GM19193 (cell line): Measurements from ENCODE around the gene TMCO1.

Experiments used
- POLR2A ChIP-seq: IDR thresholded peaks from 4 replicates; pipeline ENCODE4 v1.6.1; 2011; ENCODE audit not compliant: insufficient read depth, insufficient read length; ENCODE audit errors: extremely low read depth

TMCO1 gene

DNA sequence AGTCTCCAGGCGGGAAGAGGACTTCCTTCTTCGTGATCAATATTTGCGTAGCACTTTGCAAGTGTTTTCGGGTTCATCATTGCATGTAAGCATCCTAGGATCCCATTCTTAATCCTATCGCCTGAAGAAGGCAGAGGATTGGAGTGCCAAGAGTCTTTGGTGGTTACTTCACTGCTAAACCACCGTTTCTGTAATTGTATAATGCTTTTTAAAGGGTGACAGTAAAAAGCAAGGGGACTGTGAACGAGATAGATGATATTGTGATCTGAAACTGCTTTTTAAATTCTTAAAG lies 70.0 kb downstream of the TMCO1 start:
- TF ChIP-seq POLR2A = no peak

GRCh38 chr1:165697881-165698760 lies 70.5 kb downstream of the TMCO1 start, which contains the start of gene ALDH9A1:
TSS of gene ALDH9A1 (minus strand) at chr1:165698562. CDS start at chr1:165698558, 4 bp downstream.
- peak; percentile 92 for TF ChIP-seq POLR2A

- no peak for TF ChIP-seq POLR2A
Measured at GRCh38 chr1:165697491-165697880, 71.2 kb downstream of the TMCO1 start.

DNA sequence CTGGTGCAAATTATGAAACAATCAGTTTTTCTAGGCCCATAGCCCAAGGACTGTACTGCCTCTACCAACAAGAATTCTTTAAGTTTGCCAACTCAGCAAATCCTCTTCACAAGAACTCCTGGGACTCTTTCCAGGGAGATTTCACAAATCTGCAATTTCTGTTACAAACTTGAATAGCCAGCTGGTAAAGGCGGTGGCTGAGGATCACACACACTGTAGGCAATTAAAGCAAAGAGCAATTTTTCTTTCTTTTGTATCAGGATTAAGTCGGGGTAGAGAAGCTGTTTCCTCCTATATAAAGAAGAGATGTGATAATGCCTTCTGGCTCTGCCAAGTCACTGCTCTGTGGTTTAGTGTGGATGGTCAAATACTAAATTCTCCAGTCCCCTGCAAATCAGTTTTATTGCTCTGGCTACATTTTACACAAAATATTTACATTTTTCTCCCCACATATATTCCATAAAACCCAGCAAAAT lies 72.0 kb downstream of the TMCO1 start:
- no peak for TF ChIP-seq POLR2A

DNA sequence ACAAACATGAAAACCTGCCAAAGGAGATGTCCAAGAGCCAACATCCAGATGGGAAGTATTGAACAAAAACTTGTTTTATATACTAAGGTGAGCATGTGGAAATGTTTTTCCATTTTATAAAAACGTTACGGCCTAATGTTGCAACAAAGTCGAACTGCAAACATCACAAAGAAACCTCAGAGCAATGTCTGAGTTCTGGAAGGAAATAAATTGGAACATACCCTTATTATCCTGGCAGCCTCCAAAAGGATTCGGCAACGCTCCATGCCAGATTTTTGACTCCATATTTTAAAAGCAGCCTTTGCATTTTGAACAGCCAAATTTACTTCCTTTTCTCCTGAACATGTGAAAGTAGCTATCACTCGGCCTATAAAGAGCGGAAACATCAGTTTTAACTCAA lies 73.6 kb downstream of the TMCO1 start:
- TF ChIP-seq POLR2A = no peak

- no peak for TF ChIP-seq POLR2A
Measured at GRCh38 chr1:165688046-165688445, 80.6 kb downstream of the TMCO1 start.

GRCh38 chr1:165686971-165687433 lies 81.7 kb downstream of the TMCO1 start:
- TF ChIP-seq POLR2A = no peak

GRCh38 chr1:165686121-165686970 lies 82.3 kb downstream of the TMCO1 start:
- TF ChIP-seq POLR2A = no peak

DNA sequence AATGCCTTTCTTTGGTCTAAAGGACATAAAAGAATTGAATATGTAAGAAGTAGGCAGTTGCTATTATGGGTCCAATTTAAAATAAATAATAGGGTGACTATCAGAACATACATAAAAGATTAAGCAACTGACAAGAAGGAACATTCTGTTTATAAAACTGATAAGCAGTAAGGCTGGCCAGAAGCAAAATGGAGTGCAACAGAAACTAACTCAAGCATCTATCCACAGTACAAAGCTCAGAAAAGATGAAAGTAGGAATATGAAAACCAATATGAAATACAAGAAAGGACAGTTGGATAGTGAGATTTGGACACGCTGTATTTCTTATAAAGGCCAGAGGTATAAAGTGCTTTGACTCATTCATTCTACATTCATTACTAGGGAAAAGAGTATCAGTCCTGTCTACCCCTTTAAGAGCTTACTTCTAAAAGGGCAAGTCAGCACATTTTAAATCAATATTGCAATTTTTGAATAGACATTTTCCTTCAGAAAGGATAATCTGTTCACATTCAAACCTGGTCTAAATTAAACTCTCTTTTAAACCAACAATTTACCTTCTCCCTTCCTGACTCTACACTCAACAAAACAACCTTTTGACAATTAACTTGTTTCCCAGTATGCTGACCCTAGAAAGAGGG lies 84.7 kb downstream of the TMCO1 start:
- TF ChIP-seq POLR2A = no peak

DNA sequence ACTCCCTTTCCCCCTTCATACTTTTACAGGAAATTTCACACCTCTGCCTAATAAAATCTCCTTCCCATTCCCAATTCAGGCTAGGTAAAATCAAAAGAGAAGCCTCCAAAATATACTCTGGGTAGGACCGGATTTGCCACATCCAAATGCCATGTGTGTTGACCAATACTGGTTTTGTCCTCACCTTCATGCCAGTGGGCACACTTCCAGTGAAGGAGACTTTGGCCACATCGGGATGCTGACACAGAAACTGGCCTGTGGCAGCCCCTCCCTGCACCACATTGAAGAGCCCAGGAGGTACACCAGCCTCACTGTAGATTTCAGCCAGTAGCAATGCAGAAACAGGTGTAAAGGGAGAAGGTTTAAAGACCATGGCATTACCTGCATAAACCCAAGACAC lies 88.4 kb downstream of the TMCO1 start:
- TF ChIP-seq POLR2A = no peak

GRCh38 chr1:165679282-165680036 lies 89.2 kb downstream of the TMCO1 start:
- no peak for TF ChIP-seq POLR2A

DNA sequence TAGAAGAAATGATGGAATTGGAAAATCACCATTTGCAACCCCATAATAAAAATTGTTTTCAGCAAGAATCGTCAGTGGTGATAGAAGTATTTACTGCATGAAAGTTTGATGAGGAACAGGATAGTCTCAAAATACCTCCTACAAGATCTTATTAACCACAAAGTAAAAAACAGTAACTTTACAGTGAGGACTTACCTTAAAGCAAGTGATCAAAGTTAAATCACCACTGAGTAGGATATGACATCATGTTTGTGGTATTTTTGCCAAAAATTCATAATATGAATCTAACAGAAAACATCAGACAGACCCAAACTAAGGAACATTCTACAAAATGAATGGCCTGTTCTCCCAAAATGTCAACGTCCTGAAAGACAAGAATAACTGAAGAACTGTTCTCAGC lies 90.2 kb downstream of the TMCO1 start:
- no peak for TF ChIP-seq POLR2A
